ENCODE results near the gene RPUSD4.

RPUSD4 gene

GRCh38 chr11:126176853-126177470 is 34.5 kb downstream of the RPUSD4 start:
- DNase-seq: no peak

GRCh38 chr11:126175393-126175792 is 36.1 kb downstream of the RPUSD4 start:
- no peak for DNase-seq

GRCh38 chr11:126174816-126175215 is 36.6 kb downstream of the RPUSD4 start:
- no peak for DNase-seq

- DNase-seq: no peak
Observed at GRCh38 chr11:126173257-126173656, 38.2 kb downstream of the RPUSD4 start.

- peak; percentile 55 for DNase-seq
Observed at GRCh38 chr11:126172596-126173038, 38.8 kb downstream of the RPUSD4 start.

- no peak for DNase-seq
Observed at GRCh38 chr11:126169291-126169690, 42.2 kb downstream of the RPUSD4 start.

GRCh38 chr11:126167488-126167887 is 44.0 kb downstream of the RPUSD4 start:
- no peak for DNase-seq

GRCh38 chr11:126166413-126166812 is 45.0 kb downstream of the RPUSD4 start:
- no peak for DNase-seq

- DNase-seq: no peak
Observed at GRCh38 chr11:126165757-126166156, 45.7 kb downstream of the RPUSD4 start.

GRCh38 chr11:126165311-126165720 is 46.1 kb downstream of the RPUSD4 start:
- peak; percentile 7 for DNase-seq

GRCh38 chr11:126164781-126165180 is 46.7 kb downstream of the RPUSD4 start:
- no peak for DNase-seq

- DNase-seq: no peak
Observed at GRCh38 chr11:126163779-126164178, 47.7 kb downstream of the RPUSD4 start.

GRCh38 chr11:126163074-126163700 is 48.3 kb downstream of the RPUSD4 start:
- peak; percentile 44 for DNase-seq

GRCh38 chr11:126162306-126163030 is 49.0 kb downstream of the RPUSD4 start:
- DNase-seq: no peak

GRCh38 chr11:126161023-126161391 is 50.4 kb downstream of the RPUSD4 start:
- DNase-seq: no peak

- no peak for DNase-seq
Observed at GRCh38 chr11:126160345-126161022, 51.0 kb downstream of the RPUSD4 start.

GRCh38 chr11:126159719-126160344 is 51.6 kb downstream of the RPUSD4 start:
- DNase-seq: no peak

- DNase-seq: no peak
Observed at GRCh38 chr11:126158054-126158791, 53.2 kb downstream of the RPUSD4 start.

GRCh38 chr11:126157326-126158030 is 54.0 kb downstream of the RPUSD4 start:
- no peak for DNase-seq

- DNase-seq: no peak
Observed at GRCh38 chr11:126156814-126157213, 54.6 kb downstream of the RPUSD4 start.

- DNase-seq: no peak
Observed at GRCh38 chr11:126155402-126156187, 55.9 kb downstream of the RPUSD4 start.

All from NCI-H2171 treated with DMSO at 0.1 percent for 48 hours (cell line).